Mononuclear cell (primary cell): ENCODE measurements around the gene ZNF652. TPM values are rescaled to one million over a fixed set of nuclear protein-coding genes. Genes with fewer than 3 reads are reported as not detected.

Source experiments
- H3K27me3 ChIP-seq: 2 replicates; pipeline ENCODE4 v1.6.0; 2011; ENCODE audit warnings: low read length, control low read depth; ENCODE audit not compliant: insufficient read depth
- H3K4me1 ChIP-seq: 2 replicates; pipeline ENCODE4 v1.5.1; 2011; ENCODE audit warnings: mild to moderate bottlenecking, low read length, control low read depth; ENCODE audit not compliant: insufficient read depth
- H3K4me3 ChIP-seq: 2 replicates; pipeline ENCODE4 v1.5.1; 2011; ENCODE audit warnings: mild to moderate bottlenecking, low read length, moderate library complexity
- H3K9me3 ChIP-seq: 2 replicates; pipeline ENCODE4 v1.5.1; 2011; ENCODE audit warnings: low read depth, mild to moderate bottlenecking, control low read depth, low read length
- total RNA-seq: library from RNA; depleted of rRNA; stranded (reverse); fragments of >200 nt; gene quantifications from one replicate; pipeline ENCODE4 v1.2.3, GENCODE V29; 2012

The ZNF652 gene
- total RNA-seq, 1 donor: 48.9 TPM

DNA sequence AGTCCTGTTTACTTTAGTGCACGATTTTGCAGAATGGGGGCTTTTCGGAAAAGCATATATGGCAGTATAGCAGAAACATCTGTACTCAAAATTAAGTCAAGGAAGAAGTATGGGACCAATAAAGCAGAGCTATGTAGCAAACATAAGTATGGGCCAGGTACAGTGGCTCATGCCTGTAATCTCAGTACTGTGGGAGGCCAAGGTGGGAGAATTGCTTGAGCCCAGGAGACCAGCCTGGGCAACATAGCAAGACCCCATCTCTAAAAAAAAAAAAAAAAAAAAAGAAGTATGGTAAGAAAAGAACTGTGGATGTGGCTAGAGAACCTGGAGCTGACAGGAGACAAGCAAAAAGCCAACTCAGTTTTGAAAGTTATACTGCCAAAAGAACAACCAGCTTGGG is 36.1 kb downstream of the ZNF652 start:
- Histone ChIP-seq H3K9me3 (no peaks in the 10 kb centered on the region), H3K4me1 (peaks cover 33% of the 10 kb centered on the region), H3K4me3 (no peak overlapping the region), H3K27me3 (no peaks in the 10 kb centered on the region)

DNA sequence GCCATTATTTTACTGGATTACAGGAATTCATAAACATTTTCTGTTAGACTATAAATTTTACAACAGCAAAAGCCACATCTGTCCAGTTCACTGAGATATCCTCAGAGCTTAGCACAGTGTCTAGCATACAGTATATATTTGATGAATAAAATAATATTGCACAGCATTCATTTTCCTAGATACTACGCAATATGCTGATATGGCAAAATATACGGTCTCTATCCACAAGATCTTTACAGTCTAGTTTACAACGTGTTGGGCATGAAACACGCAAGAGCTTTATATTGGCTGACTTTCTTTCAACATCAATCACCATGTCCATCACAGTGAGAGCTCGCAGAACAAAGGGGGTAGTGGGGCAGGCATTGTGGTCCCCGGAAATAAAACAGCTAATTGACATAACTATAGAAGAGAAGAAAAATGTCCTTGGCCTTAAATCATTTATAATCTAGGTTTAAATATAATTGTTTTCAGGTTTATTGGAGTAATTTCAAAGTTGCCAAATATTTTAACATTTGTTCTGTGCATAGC is 43.5 kb downstream of the ZNF652 start:
- H3K4me3 ChIP-seq: no peak overlapping the region
- H3K9me3 ChIP-seq: no peaks in the 10 kb centered on the region
- H3K27me3 ChIP-seq: no peaks in the 10 kb centered on the region
- peaks cover 33% of the 10 kb centered on the region for H3K4me1 ChIP-seq

DNA sequence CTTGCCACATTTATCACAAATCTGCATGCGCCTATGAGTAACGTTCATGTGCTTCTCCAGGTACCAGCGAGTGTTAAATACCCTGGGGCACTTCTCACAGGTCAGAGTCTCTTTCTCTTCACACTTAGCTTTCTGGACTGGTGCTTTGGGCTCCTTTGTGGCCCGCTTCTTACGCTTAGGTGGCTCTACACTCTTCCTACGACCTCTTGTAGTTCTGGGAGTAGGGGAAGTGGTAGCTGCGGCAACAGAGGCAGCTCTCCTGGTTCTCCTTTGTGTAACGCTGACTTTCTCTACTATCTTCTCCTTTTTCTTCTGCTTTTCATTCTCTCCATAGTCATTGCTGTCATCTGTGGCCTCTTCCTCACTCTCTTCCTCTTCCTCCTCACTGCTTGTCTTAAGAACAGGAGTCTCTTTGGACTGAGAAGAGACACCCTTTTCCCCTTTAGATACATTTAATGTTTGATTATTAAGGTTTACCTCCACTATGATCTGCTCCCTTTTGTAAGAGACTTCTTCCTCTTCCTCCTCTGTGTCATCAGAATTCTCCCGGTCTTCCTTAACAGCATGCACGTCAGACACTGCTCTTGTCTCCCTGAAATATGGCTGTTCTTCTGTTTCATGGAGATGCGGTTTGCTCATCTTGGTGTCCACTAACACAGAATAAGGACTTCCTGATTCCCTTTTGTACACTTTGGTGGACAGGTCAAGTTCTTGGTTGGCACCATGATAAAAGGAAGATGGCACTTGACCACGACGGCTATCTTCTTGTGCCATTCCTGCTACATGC is 45.0 kb downstream of the ZNF652 start:
- Histone ChIP-seq H3K27me3 (no peaks in the 10 kb centered on the region), H3K9me3 (no peaks in the 10 kb centered on the region), H3K4me3 (no peak overlapping the region), H3K4me1 (peaks cover 26% of the 10 kb centered on the region)

DNA sequence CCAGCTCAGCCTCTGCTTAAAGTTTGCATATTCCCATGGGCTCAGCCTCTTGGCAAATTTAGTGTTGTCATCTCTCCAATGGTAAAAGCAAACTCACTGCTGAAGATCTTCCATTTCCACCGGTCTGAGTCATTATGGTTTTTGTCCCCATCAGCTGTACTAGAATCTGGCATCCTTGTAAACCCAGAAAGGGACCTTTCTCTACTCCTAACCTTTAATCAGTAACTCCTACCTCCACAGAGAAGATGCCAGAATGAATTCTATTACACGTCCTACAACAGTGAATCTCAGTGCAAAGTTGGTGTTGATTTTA is 45.8 kb downstream of the ZNF652 start:
- Histone ChIP-seq H3K4me3 (no peak overlapping the region), H3K27me3 (no peaks in the 10 kb centered on the region), H3K9me3 (no peaks in the 10 kb centered on the region), H3K4me1 (peaks cover 26% of the 10 kb centered on the region)

DNA sequence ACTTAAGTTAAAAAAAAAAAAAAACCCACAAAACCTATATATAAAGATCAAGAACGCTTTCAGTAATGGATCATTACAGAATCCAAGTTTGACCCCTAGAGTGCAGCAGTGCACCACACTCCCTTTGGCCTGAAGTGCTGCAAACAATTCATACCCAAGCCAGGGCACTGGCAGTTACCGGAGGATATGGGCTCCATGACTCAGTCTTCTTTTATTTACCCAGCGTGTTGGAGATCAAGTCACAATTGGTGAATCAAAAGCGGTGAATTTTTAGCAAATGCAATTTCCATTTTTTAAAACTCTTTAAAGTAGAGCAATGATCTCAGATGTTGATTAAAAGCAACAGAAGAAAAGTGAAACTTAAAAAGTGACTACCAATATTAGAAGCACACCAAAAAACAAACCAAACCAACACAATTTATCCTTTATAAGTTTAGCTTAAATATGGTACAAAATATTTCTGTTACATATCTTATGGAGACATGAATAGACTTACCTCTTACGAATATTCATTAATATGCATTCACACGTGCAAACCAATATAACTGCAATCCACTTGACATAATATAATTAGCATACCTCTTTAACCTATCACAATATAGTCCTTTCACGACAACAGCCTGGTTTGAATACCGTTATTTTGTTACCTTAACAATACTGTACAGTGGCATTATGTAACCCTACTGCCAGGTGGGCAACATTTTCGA is 46.3 kb downstream of the ZNF652 start:
- H3K27me3 ChIP-seq: no peaks in the 10 kb centered on the region
- no peaks in the 10 kb centered on the region for H3K9me3 ChIP-seq
- peaks cover 26% of the 10 kb centered on the region for H3K4me1 ChIP-seq
- H3K4me3 ChIP-seq: no peak overlapping the region

DNA sequence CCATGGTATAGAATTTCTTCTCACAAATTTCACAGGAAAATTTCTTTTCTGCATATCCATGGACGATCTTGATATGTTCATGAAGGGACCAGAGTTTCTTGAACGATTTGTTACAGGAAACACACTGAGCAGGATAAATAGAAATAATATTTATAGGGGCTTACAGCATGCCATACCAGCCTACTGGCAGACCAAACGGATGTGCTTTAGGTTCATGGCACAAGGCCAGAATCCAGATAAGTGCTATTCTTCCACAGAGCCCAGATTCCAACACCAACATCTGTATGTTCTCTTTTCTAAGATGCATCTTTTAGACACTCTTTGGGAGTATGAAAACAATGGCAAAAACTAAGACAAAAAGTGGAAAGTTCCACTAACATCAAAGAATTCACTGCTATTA is 49.3 kb downstream of the ZNF652 start:
- Histone ChIP-seq H3K4me1 (peaks cover 22% of the 10 kb centered on the region), H3K9me3 (no peaks in the 10 kb centered on the region), H3K4me3 (no peak overlapping the region), H3K27me3 (no peaks in the 10 kb centered on the region)

DNA sequence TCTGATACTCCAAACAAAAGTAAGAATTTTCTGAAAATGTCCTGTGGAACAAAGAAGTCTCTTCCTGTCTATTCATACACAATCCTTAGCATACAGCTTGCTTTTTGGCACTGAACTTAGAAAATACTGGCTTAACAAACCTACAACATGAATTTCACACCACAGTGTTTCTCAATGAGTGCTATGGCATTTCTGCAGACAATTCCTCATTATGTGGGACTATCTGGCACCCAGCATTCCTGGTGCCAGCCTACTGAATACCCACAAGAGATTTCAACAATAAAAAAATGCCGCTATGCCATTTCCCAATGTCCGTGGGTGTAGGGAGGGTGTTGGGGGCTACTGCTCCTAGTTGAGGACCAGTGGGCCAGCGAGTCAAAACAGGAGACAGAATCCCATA is 62.1 kb downstream of the ZNF652 start:
- H3K27me3 ChIP-seq: no peaks in the 10 kb centered on the region
- H3K4me1 ChIP-seq: no peaks in the 10 kb centered on the region
- H3K4me3 ChIP-seq: no peak overlapping the region
- H3K9me3 ChIP-seq: no peaks in the 10 kb centered on the region

DNA sequence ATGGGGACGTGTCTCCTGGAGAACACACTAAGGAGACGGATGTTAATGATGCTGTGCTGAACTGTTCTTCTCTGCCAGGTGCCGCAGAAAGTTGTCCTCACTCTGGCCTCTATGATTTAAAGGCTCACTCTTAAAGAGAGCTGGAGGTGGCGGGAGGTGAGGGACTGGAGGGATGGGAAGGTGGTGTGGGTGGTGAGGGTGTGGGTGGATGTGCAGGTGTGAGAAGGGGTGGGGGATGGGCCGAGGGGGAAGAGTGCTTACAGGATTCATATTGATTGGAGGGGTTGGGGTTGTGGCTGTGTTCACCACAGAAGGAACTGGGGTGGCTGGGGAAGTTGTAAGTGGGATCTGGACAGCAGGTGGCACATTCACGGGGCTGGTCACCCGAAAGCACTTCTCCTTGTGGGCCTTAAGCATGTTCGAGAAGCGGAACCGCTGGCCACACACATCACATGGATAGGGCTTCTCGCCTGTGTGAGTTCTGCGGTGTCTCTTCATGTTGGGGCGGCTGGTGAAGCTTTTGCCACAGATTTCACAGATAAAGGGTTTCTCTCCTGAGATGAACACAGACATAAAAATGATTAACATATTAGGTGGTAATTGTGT is 63.6 kb downstream of the ZNF652 start:
- Histone ChIP-seq H3K9me3 (no peaks in the 10 kb centered on the region), H3K4me3 (no peak overlapping the region), H3K4me1 (no peaks in the 10 kb centered on the region), H3K27me3 (no peaks in the 10 kb centered on the region)

DNA sequence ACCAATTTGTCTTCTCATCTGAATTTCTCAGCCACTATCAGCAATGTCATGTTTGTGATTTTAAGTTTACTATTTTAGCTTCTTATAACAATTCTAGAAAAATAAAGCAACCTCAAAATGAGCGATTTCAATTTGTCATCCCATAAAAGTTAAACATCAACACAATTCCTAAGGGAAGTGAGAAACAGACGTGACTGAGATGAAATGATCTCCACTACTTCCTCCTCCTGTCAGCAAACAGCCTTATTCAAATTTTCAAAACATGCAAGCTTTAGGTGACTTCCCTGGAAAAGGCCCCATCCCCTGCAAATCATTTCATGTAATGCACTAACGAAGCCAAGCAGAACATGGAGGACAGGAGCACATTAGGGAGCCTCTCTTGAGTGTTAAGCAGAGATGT is 64.9 kb downstream of the ZNF652 start:
- no peaks in the 10 kb centered on the region for H3K27me3 ChIP-seq
- no peaks in the 10 kb centered on the region for H3K4me1 ChIP-seq
- H3K9me3 ChIP-seq: no peaks in the 10 kb centered on the region
- H3K4me3 ChIP-seq: no peak overlapping the region

DNA sequence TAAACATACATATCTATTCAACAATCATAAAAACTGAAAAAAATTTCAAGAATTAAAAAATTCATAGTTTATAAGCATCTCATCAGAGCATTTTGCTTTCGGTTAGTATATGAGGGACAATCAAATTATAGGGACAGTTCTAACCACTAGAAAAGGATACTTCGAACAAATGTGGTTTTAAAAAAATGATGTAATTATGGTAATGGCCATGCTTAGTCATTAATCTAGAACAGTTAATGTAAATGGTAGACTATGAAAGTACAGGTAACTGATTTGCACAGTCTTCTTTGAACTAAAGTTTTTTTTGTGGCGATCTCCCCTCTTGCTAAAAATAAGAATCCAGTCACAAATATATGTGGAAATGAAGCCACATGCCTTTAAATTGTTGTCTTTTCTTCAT is 67.9 kb downstream of the ZNF652 start:
- H3K4me1 ChIP-seq: no peaks in the 10 kb centered on the region
- H3K9me3 ChIP-seq: no peaks in the 10 kb centered on the region
- no peaks in the 10 kb centered on the region for H3K27me3 ChIP-seq
- H3K4me3 ChIP-seq: no peak overlapping the region

DNA sequence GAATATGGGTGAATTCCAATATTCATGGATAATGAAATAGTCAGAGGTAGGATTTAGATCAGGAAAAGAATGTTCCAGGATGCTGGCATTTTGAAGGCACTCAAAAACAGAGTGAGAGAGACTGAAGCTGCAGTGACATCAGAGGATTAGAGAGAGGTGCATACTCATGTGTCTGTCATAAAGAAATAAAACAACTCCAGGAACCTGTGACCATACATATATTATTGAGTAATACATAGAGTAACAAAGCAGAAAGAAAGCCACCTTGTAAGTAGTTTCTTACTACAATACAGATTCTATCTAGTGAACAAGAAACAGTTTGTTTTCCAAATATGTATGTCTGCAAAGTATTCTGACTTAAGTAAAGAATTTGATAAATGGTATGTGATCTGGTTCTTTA is 69.1 kb downstream of the ZNF652 start:
- Histone ChIP-seq H3K4me3 (no peak overlapping the region), H3K4me1 (no peaks in the 10 kb centered on the region), H3K9me3 (no peaks in the 10 kb centered on the region), H3K27me3 (no peaks in the 10 kb centered on the region)

DNA sequence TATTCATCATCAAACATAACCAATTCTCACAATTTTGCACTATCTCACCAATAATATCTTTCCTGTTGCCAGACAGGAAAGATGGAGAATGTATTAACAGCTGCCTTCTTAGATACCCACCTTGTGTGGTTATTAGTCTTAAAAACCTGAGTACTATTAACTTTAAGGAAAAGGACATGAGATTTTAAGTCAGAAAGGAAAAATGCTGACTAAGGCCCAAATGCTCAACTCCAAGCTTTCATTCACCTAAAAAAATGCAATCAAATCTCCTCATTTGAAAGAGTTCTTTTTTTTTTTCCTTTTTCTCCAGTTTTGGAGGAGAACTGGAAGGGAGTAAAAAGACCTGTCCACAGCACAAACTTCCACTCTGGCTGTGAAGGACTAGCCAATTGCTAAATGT is 70.1 kb downstream of the ZNF652 start:
- Histone ChIP-seq H3K4me1 (no peaks in the 10 kb centered on the region), H3K27me3 (no peaks in the 10 kb centered on the region), H3K9me3 (no peaks in the 10 kb centered on the region), H3K4me3 (no peak overlapping the region)

DNA sequence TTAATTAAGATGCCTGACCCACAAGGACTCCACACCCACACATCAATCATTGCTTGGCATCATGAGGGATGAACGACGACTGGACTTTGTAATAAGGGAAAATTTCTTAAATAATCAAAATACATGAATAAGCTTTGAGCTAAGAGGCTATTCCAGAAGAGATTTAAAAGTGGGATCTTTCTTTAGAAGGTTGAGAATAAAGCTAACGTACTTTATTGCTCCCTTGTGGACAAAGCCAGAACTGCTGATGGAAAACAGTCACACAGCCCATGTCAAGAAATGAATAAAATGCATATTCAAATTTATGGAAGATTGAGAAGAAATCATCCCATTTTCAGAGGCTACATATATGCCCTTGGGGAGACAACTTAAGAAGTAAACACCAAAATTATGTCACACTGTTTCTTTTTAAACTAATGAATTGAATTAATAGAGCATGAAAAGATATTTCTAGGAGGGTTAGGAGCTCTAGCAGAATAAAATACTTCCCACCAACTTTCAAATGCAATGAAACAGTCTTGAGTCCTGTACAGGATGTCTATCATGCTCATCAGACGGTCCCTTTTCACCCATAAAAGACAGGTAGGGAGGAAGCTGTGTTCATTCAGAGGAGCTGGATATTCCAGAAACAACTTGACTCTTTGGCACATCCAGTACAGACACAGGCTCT is 71.2 kb downstream of the ZNF652 start:
- Histone ChIP-seq H3K4me1 (no peaks in the 10 kb centered on the region), H3K4me3 (no peak overlapping the region), H3K27me3 (no peaks in the 10 kb centered on the region), H3K9me3 (no peaks in the 10 kb centered on the region)

DNA sequence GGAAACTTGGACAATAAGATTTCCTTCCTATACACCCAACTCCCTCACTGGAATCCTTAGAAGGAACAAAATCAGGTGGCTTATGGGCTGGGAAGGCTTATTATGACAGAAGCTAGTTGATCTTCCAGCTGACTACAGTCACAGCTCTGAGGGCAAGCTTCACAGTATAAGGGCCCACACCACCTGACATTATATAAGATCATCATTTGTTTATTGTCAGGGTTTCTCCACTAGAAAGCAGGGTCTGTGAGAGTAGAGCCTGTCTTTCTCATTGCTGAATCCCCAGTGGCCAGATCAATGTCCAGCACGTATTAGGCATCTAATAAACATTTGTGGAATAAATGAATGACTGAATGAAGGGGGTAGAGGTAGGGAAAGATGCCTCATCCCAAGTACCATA is 73.7 kb downstream of the ZNF652 start:
- Histone ChIP-seq H3K4me3 (no peak overlapping the region), H3K4me1 (no peaks in the 10 kb centered on the region), H3K9me3 (no peaks in the 10 kb centered on the region), H3K27me3 (no peaks in the 10 kb centered on the region)

DNA sequence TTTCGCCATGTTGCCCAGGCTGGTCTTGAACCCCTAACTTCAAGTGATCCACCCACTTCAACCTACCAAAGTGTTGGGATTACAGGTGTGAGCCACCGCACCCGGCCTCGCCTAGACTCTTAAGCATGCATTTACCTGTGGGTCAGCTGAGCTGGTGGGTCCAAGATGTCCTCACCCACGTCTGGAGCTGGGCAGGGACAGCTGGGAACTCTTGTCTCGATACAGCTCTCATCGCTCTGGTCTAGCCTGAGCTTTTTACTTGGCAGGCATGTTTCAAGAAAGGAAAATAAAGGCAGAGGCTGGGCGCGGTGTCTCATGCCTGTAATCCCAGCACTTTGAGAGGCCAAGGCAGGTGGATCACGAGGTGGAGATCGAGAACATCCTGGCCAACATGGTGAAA is 74.6 kb downstream of the ZNF652 start:
- Histone ChIP-seq H3K4me3 (no peak overlapping the region), H3K27me3 (no peaks in the 10 kb centered on the region), H3K4me1 (no peaks in the 10 kb centered on the region), H3K9me3 (no peaks in the 10 kb centered on the region)
